ENCODE results near the gene RPS15.

RPS15 gene

DNA sequence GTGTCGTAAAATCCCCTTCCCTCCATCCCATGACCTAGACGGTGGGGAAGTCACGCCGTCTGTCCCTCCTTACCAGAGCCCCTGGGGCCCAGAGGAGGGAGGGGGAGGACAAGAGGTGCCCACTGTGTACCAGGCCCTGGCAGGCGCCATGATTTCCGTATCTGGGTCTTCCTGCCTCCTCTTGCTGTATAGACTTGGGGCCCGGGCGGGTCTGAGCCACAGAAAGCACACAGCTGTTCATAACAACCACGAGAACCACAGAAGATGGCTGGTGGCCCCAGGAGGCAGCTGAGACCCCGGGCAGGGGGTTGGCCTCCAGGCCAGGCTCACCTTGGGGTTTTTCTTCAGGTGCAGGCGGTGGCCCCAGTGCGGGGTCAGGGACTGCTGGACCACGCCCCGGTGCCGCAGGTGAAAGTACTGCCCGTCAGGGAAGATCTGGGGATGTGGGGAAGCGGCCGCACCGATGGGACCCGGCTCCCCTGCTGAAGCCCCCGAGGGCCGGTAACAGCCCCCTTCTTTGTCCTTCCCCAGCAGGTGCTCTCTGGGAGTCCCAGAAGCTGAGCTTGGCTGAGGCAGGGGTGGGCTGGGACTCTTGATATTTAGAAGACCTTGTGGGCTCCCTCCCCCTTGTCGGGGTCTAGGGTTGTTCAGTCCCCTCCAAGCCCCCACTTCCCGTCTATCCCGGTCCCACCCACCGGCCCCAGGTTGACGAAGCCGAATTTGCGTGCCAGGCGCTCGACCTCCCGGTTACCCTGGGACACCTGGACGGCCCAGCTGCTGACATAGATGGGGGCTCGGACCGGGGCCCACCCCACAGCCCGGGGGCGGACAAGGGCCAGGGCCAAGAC is 51.5 kb downstream of the RPS15 start:
- DNase-seq: no peak

All from stimulated activated CD4-positive, alpha-beta T cell treated with anti-CD3 and anti-CD28 coated beads, Interleukin-2, amount 100 ng/mL, for 48 hours (primary cell).